ENCODE measurements around the gene SNHG17.
"Not testable (repeated sequence)": the region's sequence is repeated elsewhere in the genome, so short reads cannot be mapped to it uniquely, and the experiment has no call there.

Gene SNHG17

GRCh38 chr20:38435555-38435939, 419 bp upstream of the SNHG17 start:
- peak overlapping the region; percentile 90 for H3K4me3 ChIP-seq (replicated peaks; ENCODE audit: low read depth, low read length)
- no peak for TF ChIP-seq CTCF (IDR thresholded peaks at IDR 0.05; ENCODE audit: low read length, missing control alignments)
- peak; percentile 67 for DNase-seq (ENCODE audit: low read depth)

GRCh38 chr20:38434301-38434741, 807 bp downstream of the SNHG17 start:
- TF ChIP-seq CTCF (IDR thresholded peaks at IDR 0.05; ENCODE audit: low read length, missing control alignments): no peak
- peak overlapping the region; percentile 90 for H3K4me3 ChIP-seq (replicated peaks; ENCODE audit: low read depth, low read length)
- DNase-seq (ENCODE audit: low read depth): peak; percentile 28

- H3K4me3 ChIP-seq (replicated peaks; ENCODE audit: low read depth, low read length): peak overlapping the region; percentile 90
- DNase-seq (ENCODE audit: low read depth): no peak
- no peak for TF ChIP-seq CTCF (IDR thresholded peaks at IDR 0.05; ENCODE audit: low read length, missing control alignments)
Observed at GRCh38 chr20:38433304-38433972, 1.7 kb downstream of the SNHG17 start.

- DNase-seq (ENCODE audit: low read depth); H3K4me3 ChIP-seq (replicated peaks; ENCODE audit: low read depth, low read length): not testable (repeated sequence)
Observed at GRCh38 chr20:38432870-38433269, 2.3 kb downstream of the SNHG17 start.

GRCh38 chr20:38432292-38432691, 2.8 kb downstream of the SNHG17 start:
- DNase-seq (ENCODE audit: low read depth): no peak
- no peak overlapping the region for H3K4me3 ChIP-seq (replicated peaks; ENCODE audit: low read depth, low read length)
- TF ChIP-seq CTCF (IDR thresholded peaks at IDR 0.05; ENCODE audit: low read length, missing control alignments): no peak

- no peak overlapping the region for H3K4me3 ChIP-seq (replicated peaks; ENCODE audit: low read depth, low read length)
- no peak for TF ChIP-seq CTCF (IDR thresholded peaks at IDR 0.05; ENCODE audit: low read length, missing control alignments)
- no peak for DNase-seq (ENCODE audit: low read depth)
Observed at GRCh38 chr20:38430679-38431325, 4.3 kb downstream of the SNHG17 start.

GRCh38 chr20:38429301-38429700, 5.8 kb downstream of the SNHG17 start:
- DNase-seq (ENCODE audit: low read depth): no peak
- TF ChIP-seq CTCF (IDR thresholded peaks at IDR 0.05; ENCODE audit: low read length, missing control alignments): no peak
- H3K4me3 ChIP-seq (replicated peaks; ENCODE audit: low read depth, low read length): no peak overlapping the region
